ENCODE data around the gene DNAJB8.

DNA sequence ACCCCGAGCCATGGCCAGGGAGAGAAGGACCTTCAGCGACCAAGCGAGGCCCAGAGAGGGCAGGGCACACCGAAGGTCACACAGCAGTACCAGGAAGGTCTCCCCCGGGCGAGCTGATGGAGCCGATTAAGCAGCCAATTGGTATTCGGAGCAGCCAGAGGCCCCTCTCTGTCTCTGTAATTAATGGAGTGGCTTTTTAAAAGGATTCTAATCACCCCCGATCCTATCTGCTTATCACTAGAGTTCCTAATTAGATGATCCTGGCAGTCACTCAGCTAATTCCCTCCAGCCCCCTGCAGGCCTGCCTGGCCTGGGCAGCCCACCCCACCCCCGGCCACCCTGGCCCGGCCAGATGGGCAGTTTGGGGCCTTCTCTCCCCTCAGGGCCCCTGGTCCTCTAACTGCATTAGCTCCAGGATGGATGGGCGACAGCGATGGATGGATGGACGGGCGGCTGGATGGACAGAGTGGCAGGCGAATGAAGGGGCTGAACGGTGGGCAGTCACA, 1.6 kb upstream of the DNAJB8 start:
- TF ChIP-seq, protein P1, sequence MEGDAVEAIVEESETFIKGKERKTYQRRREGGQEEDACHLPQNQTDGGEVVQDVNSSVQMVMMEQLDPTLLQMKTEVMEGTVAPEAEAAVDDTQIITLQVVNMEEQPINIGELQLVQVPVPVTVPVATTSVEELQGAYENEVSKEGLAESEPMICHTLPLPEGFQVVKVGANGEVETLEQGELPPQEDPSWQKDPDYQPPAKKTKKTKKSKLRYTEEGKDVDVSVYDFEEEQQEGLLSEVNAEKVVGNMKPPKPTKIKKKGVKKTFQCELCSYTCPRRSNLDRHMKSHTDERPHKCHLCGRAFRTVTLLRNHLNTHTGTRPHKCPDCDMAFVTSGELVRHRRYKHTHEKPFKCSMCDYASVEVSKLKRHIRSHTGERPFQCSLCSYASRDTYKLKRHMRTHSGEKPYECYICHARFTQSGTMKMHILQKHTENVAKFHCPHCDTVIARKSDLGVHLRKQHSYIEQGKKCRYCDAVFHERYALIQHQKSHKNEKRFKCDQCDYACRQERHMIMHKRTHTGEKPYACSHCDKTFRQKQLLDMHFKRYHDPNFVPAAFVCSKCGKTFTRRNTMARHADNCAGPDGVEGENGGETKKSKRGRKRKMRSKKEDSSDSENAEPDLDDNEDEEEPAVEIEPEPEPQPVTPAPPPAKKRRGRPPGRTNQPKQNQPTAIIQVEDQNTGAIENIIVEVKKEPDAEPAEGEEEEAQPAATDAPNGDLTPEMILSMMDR (IDR thresholded peaks at IDR 0.05) = no peak
- no peak for TF ChIP-seq POLR2A (IDR thresholded peaks at IDR 0.05)
